SK-N-SH (cell line): Measurements from ENCODE around the gene GALNT6. TPM values are rescaled to one million over a fixed set of nuclear protein-coding genes. Genes with fewer than 3 reads are reported as not detected.

ENCODE experiments used
- CTCF ChIA-PET: fragments of 300-600, 350-600 bp; formaldehyde crosslinking; extraction: SDS; loops from one replicate; lab custom pipeline; 2021; lab: Yijun Ruan, JAX
- POLR2A ChIA-PET: fragments of 350-600 bp; sonication (Branson Sonifier 250); formaldehyde crosslinking; extraction: SDS; loops from one replicate; lab custom pipeline; 2020; ENCODE audit warnings: antibody characterized with exemption, inconsistent platforms; lab: Yijun Ruan, JAX
- DNase-seq: peaks from one replicate; pipeline ENCODE4 v3.0.0; 2012
- H2AFZ ChIP-seq: fragments of 200-600 bp; sonication (generic); 2 replicates; pipeline ENCODE4 v1.8.1; 2016; ENCODE audit warnings: antibody characterized with exemption, mild to moderate bottlenecking, low read depth
- H3F3A ChIP-seq: fragments of 200-600 bp; sonication (generic); replicated peaks from 2 replicates; pipeline ENCODE3; 2016; ENCODE audit warnings: antibody characterized with exemption, mild to moderate bottlenecking; ENCODE audit not compliant: insufficient read depth
- H3K27ac ChIP-seq, 2 experiments: fragments of 200-500 bp in 1 of 2; fragments of 200-600 bp in 1 of 2; sonication (Bioruptor generic) in 1 of 2; sonication (generic), shearing (Covaris generic) in 1 of 2; 2 replicates each; pipeline versions ENCODE4 v1.5.1 to v1.6.1; 2014 to 2016; ENCODE audit warnings: low read depth in 2 of 2, inconsistent platforms in 1 of 2, low read length in 1 of 2, mild to moderate bottlenecking in 1 of 2, mixed read lengths in 1 of 2
- H3K27me3 ChIP-seq: fragments of 200-600 bp; sonication (generic), shearing (Covaris generic); 2 replicates; pipeline ENCODE4 v1.6.1; 2016; ENCODE audit warnings: mixed run types; ENCODE audit not compliant: insufficient read depth
- H3K36me3 ChIP-seq, 2 experiments: fragments of 200-500 bp in 1 of 2; fragments of 200-600 bp in 1 of 2; sonication (Bioruptor generic) in 1 of 2; sonication (generic) in 1 of 2; replicated peaks in 1 of 2; 2 replicates each; pipeline versions ENCODE3 to v1.5.1; 2014 to 2016; ENCODE audit warnings: low read length in 1 of 2, mild to moderate bottlenecking in 1 of 2; ENCODE audit not compliant: insufficient read depth in 2 of 2, control insufficient read depth in 1 of 2
- H3K4me1 ChIP-seq, 2 experiments: fragments of 200-500 bp in 1 of 2; fragments of 200-600 bp in 1 of 2; sonication (Bioruptor generic) in 1 of 2; sonication (generic), shearing (Covaris generic) in 1 of 2; 2 replicates each; pipeline versions ENCODE4 v1.5.1 to v1.6.1; 2014 to 2016; ENCODE audit warnings: low read depth in 1 of 2, low read length in 1 of 2, mixed run types in 1 of 2; ENCODE audit not compliant: insufficient read depth in 2 of 2, control insufficient read depth in 1 of 2
- H3K4me2 ChIP-seq: fragments of 200-600 bp; sonication (generic), shearing (Covaris generic); 2 replicates; pipeline ENCODE4 v1.6.1; 2017; ENCODE audit warnings: mixed run types
- H3K4me3 ChIP-seq, 2 experiments: fragments of 200-500 bp in 1 of 2; fragments of 200-600 bp in 1 of 2; sonication (Bioruptor generic) in 1 of 2; sonication (generic), shearing (Covaris generic) in 1 of 2; 2 replicates each; pipeline versions ENCODE4 v1.5.1 to v1.8.1; 2014 to 2016; ENCODE audit warnings: low read depth in 2 of 2, inconsistent platforms in 1 of 2, low read length in 1 of 2, mild to moderate bottlenecking in 1 of 2, mixed read lengths in 1 of 2, moderate library complexity in 1 of 2
- H3K79me2 ChIP-seq: fragments of 200-600 bp; sonication (generic); 2 replicates; pipeline ENCODE4 v1.8.1; 2017; ENCODE audit warnings: mild to moderate bottlenecking; ENCODE audit not compliant: insufficient read depth
- H3K9ac ChIP-seq: fragments of 200-600 bp; sonication (generic); 2 replicates; pipeline ENCODE4 v1.6.1; 2017; ENCODE audit warnings: mixed run types
- H3K9me2 ChIP-seq: fragments of 200-600 bp; sonication (generic); 2 replicates; pipeline ENCODE4 v1.6.1; 2017; ENCODE audit warnings: mixed run types
- H3K9me3 ChIP-seq: fragments of 200-600 bp; sonication (generic); 2 replicates; pipeline ENCODE4 v1.6.1; 2017; ENCODE audit warnings: mixed run types, mild to moderate bottlenecking, moderate library complexity
- H4K20me1 ChIP-seq: fragments of 200-600 bp; sonication (generic); 2 replicates; pipeline ENCODE4 v1.6.1; 2017; ENCODE audit warnings: mild to moderate bottlenecking, mixed run types; ENCODE audit not compliant: insufficient read depth
- CHD2 ChIP-seq: fragments of 150-350 bp; IDR thresholded peaks from 2 replicates; pipeline ENCODE4 v1.6.1; 2018; ENCODE audit warnings: low read length; ENCODE audit not compliant: partially characterized antibody
- ELF1 ChIP-seq: IDR thresholded peaks from 2 replicates; pipeline ENCODE4 v1.4.0; 2012
- EP300 ChIP-seq, 2 experiments: IDR thresholded peaks; 2 replicates each; pipeline versions ENCODE4 v1.4.0 to v1.6.1; 2012; ENCODE audit warnings: borderline replicate concordance in 1 of 2, low read depth in 1 of 2, low read length in 1 of 2
- EZH2phosphoT487 ChIP-seq: fragments of 200-600 bp; sonication (generic); IDR thresholded peaks from 2 replicates; pipeline ENCODE4 v1.6.1; 2017; ENCODE audit warnings: low read depth, mixed run types, mild to moderate bottlenecking, antibody characterized with exemption, moderate library complexity, borderline replicate concordance
- FOSL2 ChIP-seq: IDR thresholded peaks from 2 replicates; pipeline ENCODE4 v1.4.0; 2012; ENCODE audit warnings: low read depth, mild to moderate bottlenecking, moderate library complexity, borderline replicate concordance
- FOXJ3 ChIP-seq: sonication (generic); formaldehyde crosslinking; IDR thresholded peaks from 2 replicates; pipeline ENCODE4 v1.5.1; 2020; ENCODE audit warnings: mild to moderate bottlenecking, missing genetic modification reagents
- GABPA ChIP-seq: IDR thresholded peaks from 2 replicates; pipeline ENCODE4 v1.4.0; 2012; ENCODE audit warnings: low read depth, mild to moderate bottlenecking
- GATA2 ChIP-seq: sonication (generic); formaldehyde crosslinking; IDR thresholded peaks from 2 replicates; pipeline ENCODE4 v1.5.0; 2020; ENCODE audit warnings: mild to moderate bottlenecking, missing genetic modification reagents
- MXI1 ChIP-seq: IDR thresholded peaks from 2 replicates; pipeline ENCODE4 v1.6.1; 2012; ENCODE audit warnings: mild to moderate bottlenecking, low read depth, low read length, improper control_type of control experiment
- NFIC ChIP-seq: IDR thresholded peaks from 2 replicates; pipeline ENCODE4 v1.4.0; 2012; ENCODE audit warnings: borderline replicate concordance
- NRF1 ChIP-seq: IDR thresholded peaks from 2 replicates; pipeline ENCODE4 v1.6.1; 2012; ENCODE audit warnings: low read depth, mild to moderate bottlenecking, low read length
- PBX3 ChIP-seq: IDR thresholded peaks from 2 replicates; pipeline ENCODE4; 2012
- RAD21 ChIP-seq: IDR thresholded peaks from 2 replicates; pipeline ENCODE4 v1.6.1; 2012; ENCODE audit warnings: mild to moderate bottlenecking, low read length
- RCOR1 ChIP-seq: fragments of 150-350 bp; IDR thresholded peaks from 2 replicates; pipeline ENCODE4 v1.6.1; 2017; ENCODE audit warnings: antibody characterized with exemption, low read length
- RXRA ChIP-seq: IDR thresholded peaks from 2 replicates; pipeline ENCODE4 v1.4.0; 2012; ENCODE audit warnings: low read depth, mild to moderate bottlenecking, borderline replicate concordance
- SIN3A ChIP-seq: IDR thresholded peaks from 2 replicates; pipeline ENCODE4 v1.6.1; 2012; ENCODE audit warnings: low read depth, mild to moderate bottlenecking, low read length, moderate library complexity, borderline replicate concordance
- TAF1 ChIP-seq: IDR thresholded peaks from 2 replicates; pipeline ENCODE4 v1.6.1; 2012; ENCODE audit warnings: low read depth, mild to moderate bottlenecking, low read length, moderate library complexity, borderline replicate concordance
- USF1 ChIP-seq: IDR thresholded peaks from 2 replicates; pipeline ENCODE4 v1.4.0; 2012; ENCODE audit warnings: low read depth, borderline replicate concordance
- YY1 ChIP-seq: IDR thresholded peaks from 2 replicates; pipeline ENCODE4 v1.4.0; 2012; ENCODE audit warnings: low read depth, mild to moderate bottlenecking
- ZBTB33 ChIP-seq: IDR thresholded peaks from 2 replicates; pipeline ENCODE4 v1.4.0; 2012; ENCODE audit warnings: low read depth, borderline replicate concordance
- WGBS: methylation state at CpG from one replicate; pipeline ENCODE4 v1.1.6; 2017; ENCODE audit warnings: low lambda C conversion rate; 5-methylcytosine and 5-hydroxymethylcytosine counted together
- polyA plus RNA-seq, 3 experiments: library from polyadenylated mRNA; depleted of rRNA; stranded (reverse); fragments of >200 nt; gene quantifications; 2 replicates each; pipeline ENCODE4 v1.2.3, GENCODE V29; 2012
- TF ChIP-seq, protein P1 (sequence below): IDR thresholded peaks from 2 replicates; pipeline ENCODE4 v1.6.1; 2012; ENCODE audit warnings: mild to moderate bottlenecking, low read depth, low read length, moderate library complexity
- TF ChIP-seq, protein P2 (sequence below): fragments of 200-600 bp; sonication (generic); IDR thresholded peaks from 2 replicates; pipeline ENCODE4 v1.6.1; 2017; ENCODE audit warnings: antibody characterized with exemption, mild to moderate bottlenecking, moderate library complexity

The GALNT6 gene
- polyA plus RNA-seq, 1 of the 3 experiments (the other 2 are of a cell fraction) = 0.74 TPM

DNA sequence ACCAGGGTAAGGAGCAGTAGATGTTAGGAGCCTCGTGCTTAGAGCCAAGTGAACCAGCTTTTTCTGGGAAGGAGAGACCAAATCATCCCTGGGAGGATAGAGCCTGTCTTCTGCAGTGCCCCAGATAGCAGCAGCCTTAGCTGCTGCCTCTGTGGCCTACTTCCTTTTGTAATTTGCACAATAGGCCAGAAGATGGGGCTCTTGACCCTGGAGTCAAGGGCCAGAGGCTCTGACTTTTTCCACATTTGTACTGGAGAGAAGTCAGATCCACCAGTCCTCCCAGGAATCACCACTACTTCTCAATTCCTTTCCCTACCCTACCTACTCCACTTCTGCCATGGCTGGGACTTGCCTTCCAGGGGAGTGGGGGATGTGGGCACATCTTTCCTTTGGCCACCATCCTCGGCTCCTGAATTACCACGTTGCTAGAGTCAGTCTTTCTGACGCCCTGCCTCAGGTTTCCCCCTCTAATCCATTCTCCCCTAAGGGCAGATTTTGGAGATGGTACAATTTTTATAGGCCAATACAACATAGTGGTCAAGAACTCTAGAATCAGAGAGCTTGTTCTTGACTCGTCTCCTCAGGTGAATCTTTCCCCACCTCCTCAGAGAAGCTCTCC is 30.2 kb upstream of the GALNT6 start:
- POLR2A ChIA-PET = interaction anchor here (1.1 kb wide), 1 partner anchor 9 kb away, joined by 3 read pairs; no protein-coding TSS in a partner anchor
- Histone ChIP-seq H3K79me2 (peaks cover 6% of the 10 kb centered on the region; the same call in 1 of the 2 replicates), H3K9me3 (no peaks in the 10 kb centered on the region), H3K27ac (peak overlapping the region in 1 of 2 experiments; percentile 16; a peak in 1 of 4 replicates), H3K4me2 (no peak overlapping the region), H3K27me3 (no peaks in the 10 kb centered on the region), H3K4me1 (peaks cover 4 to 29% of the 10 kb centered on the region in 2 experiments; a peak in 2 of 4 replicates), H4K20me1 (no peaks in the 10 kb centered on the region), H3K9me2 (no peaks in the 10 kb centered on the region), H3K36me3 (no peaks in the 10 kb centered on the region), H3F3A (no peaks in the 10 kb centered on the region), H3K9ac (no peak overlapping the region), H2AFZ (no peak overlapping the region), H3K4me3 (no peak overlapping the region; a peak in 1 of 4 replicates)
- WGBS = 73% methylated on average over 5 of the region's 5 CpGs
- CTCF ChIA-PET = interaction anchor here (0.5 to 16.5 kb wide), 59 partner anchors 8 to 561 kb away, joined by 3 to 418 read pairs (median 4); partner anchors contain the start of genes GALNT6 and SCN8A
- DNase-seq = peak; percentile 68
- TF ChIP-seq FOXJ3 (CRISPR knock-in tag) = no peak
- no peak for TF ChIP-seq GATA2 (CRISPR knock-in tag)
- TF ChIP-seq, protein P1, sequence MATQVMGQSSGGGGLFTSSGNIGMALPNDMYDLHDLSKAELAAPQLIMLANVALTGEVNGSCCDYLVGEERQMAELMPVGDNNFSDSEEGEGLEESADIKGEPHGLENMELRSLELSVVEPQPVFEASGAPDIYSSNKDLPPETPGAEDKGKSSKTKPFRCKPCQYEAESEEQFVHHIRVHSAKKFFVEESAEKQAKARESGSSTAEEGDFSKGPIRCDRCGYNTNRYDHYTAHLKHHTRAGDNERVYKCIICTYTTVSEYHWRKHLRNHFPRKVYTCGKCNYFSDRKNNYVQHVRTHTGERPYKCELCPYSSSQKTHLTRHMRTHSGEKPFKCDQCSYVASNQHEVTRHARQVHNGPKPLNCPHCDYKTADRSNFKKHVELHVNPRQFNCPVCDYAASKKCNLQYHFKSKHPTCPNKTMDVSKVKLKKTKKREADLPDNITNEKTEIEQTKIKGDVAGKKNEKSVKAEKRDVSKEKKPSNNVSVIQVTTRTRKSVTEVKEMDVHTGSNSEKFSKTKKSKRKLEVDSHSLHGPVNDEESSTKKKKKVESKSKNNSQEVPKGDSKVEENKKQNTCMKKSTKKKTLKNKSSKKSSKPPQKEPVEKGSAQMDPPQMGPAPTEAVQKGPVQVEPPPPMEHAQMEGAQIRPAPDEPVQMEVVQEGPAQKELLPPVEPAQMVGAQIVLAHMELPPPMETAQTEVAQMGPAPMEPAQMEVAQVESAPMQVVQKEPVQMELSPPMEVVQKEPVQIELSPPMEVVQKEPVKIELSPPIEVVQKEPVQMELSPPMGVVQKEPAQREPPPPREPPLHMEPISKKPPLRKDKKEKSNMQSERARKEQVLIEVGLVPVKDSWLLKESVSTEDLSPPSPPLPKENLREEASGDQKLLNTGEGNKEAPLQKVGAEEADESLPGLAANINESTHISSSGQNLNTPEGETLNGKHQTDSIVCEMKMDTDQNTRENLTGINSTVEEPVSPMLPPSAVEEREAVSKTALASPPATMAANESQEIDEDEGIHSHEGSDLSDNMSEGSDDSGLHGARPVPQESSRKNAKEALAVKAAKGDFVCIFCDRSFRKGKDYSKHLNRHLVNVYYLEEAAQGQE = no peak
- no peak for TF ChIP-seq SIN3A
- no peak for TF ChIP-seq YY1
- TF ChIP-seq NRF1 = no peak
- no peak for TF ChIP-seq CHD2
- TF ChIP-seq TAF1 = no peak
- no peak for TF ChIP-seq GABPA
- TF ChIP-seq USF1 = no peak
- TF ChIP-seq RCOR1 = 0 out of 2 replicates have a peak, but pooled peaks have one; percentile 41
- TF ChIP-seq FOSL2 = no peak
- TF ChIP-seq PBX3 = no peak
- 0 out of 4 replicates have a peak, but pooled peaks of 1 of the 2 experiments have one; percentile 14 for TF ChIP-seq EP300 (IDR thresholded peaks at IDR 0.05; ENCODE audit: borderline replicate concordance in 1 of 2, low read depth in 1 of 2, low read length in 1 of 2)
- TF ChIP-seq EZH2phosphoT487 = no peak
- peak; percentile 99 for TF ChIP-seq RAD21
- TF ChIP-seq NFIC = no peak
- no peak for TF ChIP-seq ZBTB33
- TF ChIP-seq MXI1 = no peak
- no peak for TF ChIP-seq ELF1
- no peak for TF ChIP-seq RXRA
- TF ChIP-seq, protein P2, sequence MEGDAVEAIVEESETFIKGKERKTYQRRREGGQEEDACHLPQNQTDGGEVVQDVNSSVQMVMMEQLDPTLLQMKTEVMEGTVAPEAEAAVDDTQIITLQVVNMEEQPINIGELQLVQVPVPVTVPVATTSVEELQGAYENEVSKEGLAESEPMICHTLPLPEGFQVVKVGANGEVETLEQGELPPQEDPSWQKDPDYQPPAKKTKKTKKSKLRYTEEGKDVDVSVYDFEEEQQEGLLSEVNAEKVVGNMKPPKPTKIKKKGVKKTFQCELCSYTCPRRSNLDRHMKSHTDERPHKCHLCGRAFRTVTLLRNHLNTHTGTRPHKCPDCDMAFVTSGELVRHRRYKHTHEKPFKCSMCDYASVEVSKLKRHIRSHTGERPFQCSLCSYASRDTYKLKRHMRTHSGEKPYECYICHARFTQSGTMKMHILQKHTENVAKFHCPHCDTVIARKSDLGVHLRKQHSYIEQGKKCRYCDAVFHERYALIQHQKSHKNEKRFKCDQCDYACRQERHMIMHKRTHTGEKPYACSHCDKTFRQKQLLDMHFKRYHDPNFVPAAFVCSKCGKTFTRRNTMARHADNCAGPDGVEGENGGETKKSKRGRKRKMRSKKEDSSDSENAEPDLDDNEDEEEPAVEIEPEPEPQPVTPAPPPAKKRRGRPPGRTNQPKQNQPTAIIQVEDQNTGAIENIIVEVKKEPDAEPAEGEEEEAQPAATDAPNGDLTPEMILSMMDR = peak; percentile 72
